Liver (tissue), 3 donors: ENCODE results near the gene DNAAF8.

Source experiments
- EGR1 ChIP-seq, 2 donors: IDR thresholded peaks; 2 replicates each; pipeline ENCODE4 v1.6.1; 2016 to 2018; ENCODE audit warnings: antibody characterized with exemption in 2 of 2, low read depth in 2 of 2
- GABPA ChIP-seq, 2 donors: IDR thresholded peaks in 1 of 2; conservative IDR thresholded peaks in 1 of 2; 2 replicates each; pipeline ENCODE4 v1.6.1; 2016; ENCODE audit warnings: antibody characterized with exemption in 2 of 2, mild to moderate bottlenecking in 1 of 2, moderate library complexity in 1 of 2
- NR2F2 ChIP-seq: IDR thresholded peaks from 2 replicates; pipeline ENCODE4 v1.6.1; 2016; ENCODE audit warnings: antibody characterized with exemption
- RAD21 ChIP-seq, 2 donors: IDR thresholded peaks; 2 replicates each; pipeline ENCODE4 v1.6.1; 2016; ENCODE audit warnings: antibody characterized with exemption in 2 of 2, mild to moderate bottlenecking in 2 of 2
- SP1 ChIP-seq: IDR thresholded peaks from 2 replicates; pipeline ENCODE4 v1.6.1; 2018; ENCODE audit warnings: antibody characterized with exemption, mild to moderate bottlenecking
- TAF1 ChIP-seq: conservative IDR thresholded peaks from 2 replicates; pipeline ENCODE4 v1.6.1; 2016; ENCODE audit warnings: antibody characterized with exemption, mild to moderate bottlenecking
- TF ChIP-seq, protein P1 (sequence below): IDR thresholded peaks from 2 replicates; pipeline ENCODE4 v1.6.1; 2016; ENCODE audit warnings: antibody characterized with exemption
- TF ChIP-seq, protein P2 (sequence below): fragments of 150-350 bp; IDR thresholded peaks from 2 replicates; pipeline ENCODE4 v1.5.1; 2017; ENCODE audit warnings: improper control_type of control experiment, low read depth, low read length; ENCODE audit not compliant: missing input control
- donor health status: healthy.
- donor health status: healthy.

GRCh38 chr16:4778050-4778392 lies 43.7 kb downstream of the DNAAF8 start:
- TF ChIP-seq, protein P1, sequence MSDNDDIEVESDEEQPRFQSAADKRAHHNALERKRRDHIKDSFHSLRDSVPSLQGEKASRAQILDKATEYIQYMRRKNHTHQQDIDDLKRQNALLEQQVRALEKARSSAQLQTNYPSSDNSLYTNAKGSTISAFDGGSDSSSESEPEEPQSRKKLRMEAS, result no peak
- TF ChIP-seq, protein P2, sequence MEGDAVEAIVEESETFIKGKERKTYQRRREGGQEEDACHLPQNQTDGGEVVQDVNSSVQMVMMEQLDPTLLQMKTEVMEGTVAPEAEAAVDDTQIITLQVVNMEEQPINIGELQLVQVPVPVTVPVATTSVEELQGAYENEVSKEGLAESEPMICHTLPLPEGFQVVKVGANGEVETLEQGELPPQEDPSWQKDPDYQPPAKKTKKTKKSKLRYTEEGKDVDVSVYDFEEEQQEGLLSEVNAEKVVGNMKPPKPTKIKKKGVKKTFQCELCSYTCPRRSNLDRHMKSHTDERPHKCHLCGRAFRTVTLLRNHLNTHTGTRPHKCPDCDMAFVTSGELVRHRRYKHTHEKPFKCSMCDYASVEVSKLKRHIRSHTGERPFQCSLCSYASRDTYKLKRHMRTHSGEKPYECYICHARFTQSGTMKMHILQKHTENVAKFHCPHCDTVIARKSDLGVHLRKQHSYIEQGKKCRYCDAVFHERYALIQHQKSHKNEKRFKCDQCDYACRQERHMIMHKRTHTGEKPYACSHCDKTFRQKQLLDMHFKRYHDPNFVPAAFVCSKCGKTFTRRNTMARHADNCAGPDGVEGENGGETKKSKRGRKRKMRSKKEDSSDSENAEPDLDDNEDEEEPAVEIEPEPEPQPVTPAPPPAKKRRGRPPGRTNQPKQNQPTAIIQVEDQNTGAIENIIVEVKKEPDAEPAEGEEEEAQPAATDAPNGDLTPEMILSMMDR, result no peak
- TF ChIP-seq SP1 (no peak), GABPA (IDR thresholded peaks at IDR 0.05 in 1 of 2, conservative IDR thresholded peaks at IDR 0.05 in 1 of 2) (no peak), TAF1 (no peak), NR2F2 (no peak), EGR1 (IDR thresholded peaks at IDR 0.05; ENCODE audit: low read depth in 2 of 2) (no peak), RAD21 (IDR thresholded peaks at IDR 0.05) (no peak)
